Heart right ventricle (tissue), 16 donors: Measurements from ENCODE around the gene PPP2R2B. TPM values are rescaled to one million over a fixed set of nuclear protein-coding genes. Genes with fewer than 3 reads are reported as not detected.

Experiments used
- ATAC-seq, 8 donors: fragments of 200-7000 bp; cut with Tn5 transposase; one replicate each; pipeline ENCODE4 v1.9.1; 2020; ENCODE audit warnings: mild to moderate bottlenecking in 8 of 8, moderate library complexity in 8 of 8, moderate number of reproducible peaks in 1 of 8
- DNase-seq, 2 donors: peaks; one replicate each; pipeline ENCODE4 v3.0.0-alpha.2; 2020
- H3K27ac ChIP-seq, 10 donors: fragments of 200-600 bp; sonication (generic) in 2 of 10; one replicate each; pipeline versions ENCODE4 v1.5.0 to v1.8.0; 2020 to 2022; ENCODE audit warnings: mild to moderate bottlenecking in 3 of 10
- H3K27me3 ChIP-seq, 7 donors: fragments of 200-600 bp; one replicate each; pipeline ENCODE4 v1.8.0; 2021 to 2022; ENCODE audit warnings: mild to moderate bottlenecking in 2 of 7
- H3K36me3 ChIP-seq, 9 donors: fragments of 200-600 bp; sonication (generic) in 1 of 9; one replicate each; pipeline versions ENCODE4 v1.5.0 to v1.8.0; 2020 to 2022; ENCODE audit warnings: mild to moderate bottlenecking in 2 of 9
- H3K4me1 ChIP-seq, 9 donors: fragments of 200-600 bp; sonication (generic) in 1 of 9; one replicate each; pipeline versions ENCODE4 v1.5.0 to v1.8.0; 2020 to 2022; ENCODE audit warnings: mild to moderate bottlenecking in 4 of 9
- H3K4me3 ChIP-seq, 10 donors: fragments of 200-600 bp; sonication (generic) in 2 of 10; one replicate each; pipeline versions ENCODE4 v1.5.0 to v1.8.0; 2020 to 2022; ENCODE audit warnings: mild to moderate bottlenecking in 7 of 10, moderate library complexity in 2 of 10
- H3K9me3 ChIP-seq, 11 donors: fragments of 200-600 bp in 10 of 11; sonication (generic) in 2 of 11; one replicate each; pipeline versions ENCODE4 v1.5.0 to v1.8.0; 2013 to 2022; ENCODE audit warnings: mild to moderate bottlenecking in 2 of 11, control low read depth in 1 of 11, moderate library complexity in 1 of 11
- WGBS, 2 donors: extraction: QIAGEN DNeasy Blood & Tissue Kit; methylation state at CpG; one replicate each; pipeline ENCODE4 v1.1.7; 2013; ENCODE audit warnings: inconsistent platforms in 1 of 2; 5-methylcytosine and 5-hydroxymethylcytosine counted together
- intact Hi-C, 10 donors: fragments of 100-400 bp; cut with DNase I; formaldehyde crosslinking; loops; one replicate each; pipeline versions ENCODE4 v1.11.1 to v1.14.2; 2022
- polyA plus RNA-seq, 2 donors: library from polyadenylated mRNA; stranded (reverse); fragments of 200-250 nt; gene quantifications; one replicate each; pipeline ENCODE4 v1.2.3, GENCODE V29; 2013
- total RNA-seq, 10 donors: library from RNA; stranded (reverse); fragmentation: NEBNext Ultra II Directional in 3 of 10; extraction: Animal tissue kit (Norgen Biotek cat#: 25700) in 3 of 10; gene quantifications; one replicate each; pipeline versions ENCODE4 v1.2.1 to v1.2.4, GENCODE V29; 2021 to 2023
- TF ChIP-seq, protein P1 (sequence below), 9 donors: fragments of 200-600 bp; sonication (generic) in 2 of 9; IDR thresholded peaks; one replicate each; pipeline versions ENCODE4 v1.5.0 to v1.8.0; 2021 to 2022; ENCODE audit warnings: antibody characterized with exemption in 9 of 9, mild to moderate bottlenecking in 5 of 9, moderate library complexity in 1 of 9
- donor health status: Arrhythmogenic right ventricular cardiomyopathy.
- donor health status: ischemic (EF 13 %, LVEDD 7.1; RV severe dilation, severe dysfunction).
- donor health status: healthy with polysubstance abuse.
- donor health status: DM: no; HTN: yes; CAD: no.
- donor health status: DM: no; HTN: no; CAD: no.
- donor health status: ischemic (EF 25% LVEDD 6.9; RV normal size, moderate dysfunction).
- donor health status: ischemic (EF 25% LVEDD 5.7; RV mildly dilated, moderate dysfunction).
- donor health status: healthy.
- donor health status: DM: yes; HTN: yes; CAD: no.
- donor health status: Ischemic cardiomyopathy.
- donor health status: ischemic (EF 35%, LVEDD 5.7; RV mildly dilated, moderate dysfunction).
- donor health status: nonischemic (EF 11% LVEDD 7.7; RV severe dilation, severe dysfunction).
- donor health status: DM: yes; HTN: yes; CAD: no.
- donor health status: PGD.
- donor health status: ischemic (EF 29% LVEDD 5.4; RV normal size, mild dysfunction).
- donor health status: nonischemic (EF 23%, LVEDD 6.1; RV moderate dilation, normal function).

The PPP2R2B gene
- total and polyA plus RNA-seq, 12 donors: 0.05 to 1.8 (median 0.57) TPM; not detected in 2

GRCh38 chr5:146794326-146795029 is 84.1 kb downstream of the PPP2R2B start:
- Histone ChIP-seq H3K27me3 (no peaks in the 10 kb centered on the region), H3K36me3 (no peaks in the 10 kb centered on the region), H3K9me3 (no peaks in the 10 kb centered on the region), H3K4me1 (peaks cover 0 to 22% (median 0%) of the 10 kb centered on the region in 9 donors), H3K27ac (no peak overlapping the region), H3K4me3 (no peak overlapping the region)
- no peak for DNase-seq
- 56 to 72% methylated on average over 1 of the region's 1 CpG for WGBS, 2 donors
- TF ChIP-seq, protein P1, sequence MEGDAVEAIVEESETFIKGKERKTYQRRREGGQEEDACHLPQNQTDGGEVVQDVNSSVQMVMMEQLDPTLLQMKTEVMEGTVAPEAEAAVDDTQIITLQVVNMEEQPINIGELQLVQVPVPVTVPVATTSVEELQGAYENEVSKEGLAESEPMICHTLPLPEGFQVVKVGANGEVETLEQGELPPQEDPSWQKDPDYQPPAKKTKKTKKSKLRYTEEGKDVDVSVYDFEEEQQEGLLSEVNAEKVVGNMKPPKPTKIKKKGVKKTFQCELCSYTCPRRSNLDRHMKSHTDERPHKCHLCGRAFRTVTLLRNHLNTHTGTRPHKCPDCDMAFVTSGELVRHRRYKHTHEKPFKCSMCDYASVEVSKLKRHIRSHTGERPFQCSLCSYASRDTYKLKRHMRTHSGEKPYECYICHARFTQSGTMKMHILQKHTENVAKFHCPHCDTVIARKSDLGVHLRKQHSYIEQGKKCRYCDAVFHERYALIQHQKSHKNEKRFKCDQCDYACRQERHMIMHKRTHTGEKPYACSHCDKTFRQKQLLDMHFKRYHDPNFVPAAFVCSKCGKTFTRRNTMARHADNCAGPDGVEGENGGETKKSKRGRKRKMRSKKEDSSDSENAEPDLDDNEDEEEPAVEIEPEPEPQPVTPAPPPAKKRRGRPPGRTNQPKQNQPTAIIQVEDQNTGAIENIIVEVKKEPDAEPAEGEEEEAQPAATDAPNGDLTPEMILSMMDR (IDR thresholded peaks at IDR 0.05): no peak
- intact Hi-C loops: no loop called here
- ATAC-seq: no peak

DNA sequence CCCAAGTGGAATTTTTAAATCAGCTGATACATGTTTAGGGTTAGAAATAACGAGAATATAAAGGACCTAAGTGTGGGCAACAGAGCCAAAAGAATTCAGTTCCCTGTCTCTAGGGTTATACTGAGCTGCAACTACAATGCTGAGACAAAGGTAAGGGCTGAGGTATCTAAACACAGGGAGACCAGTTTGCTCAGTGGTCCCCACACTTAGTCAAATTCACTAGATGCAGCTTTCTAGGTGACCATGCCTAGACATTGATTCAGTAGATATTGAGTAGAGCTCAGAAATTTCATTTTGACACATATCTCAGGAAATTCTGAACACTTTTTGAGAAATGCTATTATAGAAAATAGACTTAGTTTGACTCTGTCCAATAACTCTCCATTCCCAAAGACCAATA is 84.8 kb downstream of the PPP2R2B start:
- no peaks in the 10 kb centered on the region for H3K27me3 ChIP-seq
- WGBS, 2 donors: 67 to 68% methylated on average over 1 of the region's 1 CpG
- intact Hi-C loops: no loop called here
- no peak overlapping the region for H3K27ac ChIP-seq
- ATAC-seq (no peak), DNase-seq (no peak)
- peaks cover 0 to 22% (median 0%) of the 10 kb centered on the region in 9 donors for H3K4me1 ChIP-seq
- no peaks in the 10 kb centered on the region for H3K9me3 ChIP-seq
- TF ChIP-seq, protein P1 (IDR thresholded peaks at IDR 0.05): no peak
- no peak overlapping the region for H3K4me3 ChIP-seq
- no peaks in the 10 kb centered on the region for H3K36me3 ChIP-seq

DNA sequence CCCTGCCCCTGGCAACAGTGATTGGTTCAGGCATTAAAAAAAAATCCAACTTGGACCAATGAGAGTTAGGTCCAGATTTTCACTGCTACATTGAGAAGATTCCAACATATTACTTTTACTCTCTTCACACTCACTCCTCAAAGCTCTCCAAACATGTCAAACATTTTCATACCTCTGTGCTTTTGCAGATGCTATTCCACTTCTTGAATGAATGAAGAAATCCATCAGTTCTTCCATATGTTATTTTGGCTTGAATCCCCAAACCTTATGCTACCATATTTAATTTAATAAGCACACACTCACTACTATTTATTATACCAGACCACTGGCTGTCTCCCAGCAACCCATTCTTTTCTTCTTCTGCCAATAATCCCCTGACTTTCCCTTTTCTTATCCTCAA is 87.1 kb downstream of the PPP2R2B start:
- ATAC-seq: no peak
- TF ChIP-seq, protein P1 (IDR thresholded peaks at IDR 0.05): no peak

GRCh38 chr5:146789712-146790653 is 88.6 kb downstream of the PPP2R2B start:
- H3K27ac ChIP-seq: no peak overlapping the region
- H3K36me3 ChIP-seq: no peaks in the 10 kb centered on the region
- H3K4me1 ChIP-seq: peaks cover 0 to 17% (median 0%) of the 10 kb centered on the region in 9 donors
- intact Hi-C loops: no loop called here
- no peak overlapping the region for H3K4me3 ChIP-seq
- H3K27me3 ChIP-seq: no peaks in the 10 kb centered on the region
- TF ChIP-seq, protein P1 (IDR thresholded peaks at IDR 0.05): no peak
- H3K9me3 ChIP-seq: no peaks in the 10 kb centered on the region
- ATAC-seq (no peak), DNase-seq (no peak)
- 66 to 70% methylated on average over 6 of the region's 6 CpGs for WGBS, 2 donors

More for the DNA sequence above, 87.1 kb downstream of the PPP2R2B start:
- DNase-seq: no peak
- Histone ChIP-seq H3K4me3 (no peak overlapping the region), H3K27ac (no peak overlapping the region), H3K36me3 (no peaks in the 10 kb centered on the region), H3K27me3 (no peaks in the 10 kb centered on the region), H3K4me1 (peaks cover 0 to 17% (median 0%) of the 10 kb centered on the region in 9 donors), H3K9me3 (no peaks in the 10 kb centered on the region)
- intact Hi-C loops: no loop called here
